ENCODE data around the gene GRID2.

The GRID2 gene

GRCh38 chr4:93501244-93501643 lies 1197.5 kb downstream of the GRID2 start:
- DNase-seq (ENCODE audit: low spot score in 2 of 2): no peak
- Histone ChIP-seq H3K36me3 (replicated peaks) (no peaks in the 10 kb centered on the region), H3K4me3 (no peak overlapping the region), H3K27me3 (ENCODE audit: low read depth) (no peaks in the 10 kb centered on the region), H3K9me3 (no peaks in the 10 kb centered on the region), H3K4me1 (no peaks in the 10 kb centered on the region)
- in situ Hi-C loops (cut with MboI; ENCODE audit: low sequenced_read_pairs): no loop called here

- H3K4me3 ChIP-seq: no peak overlapping the region
- H3K27me3 ChIP-seq (ENCODE audit: low read depth): no peaks in the 10 kb centered on the region
- H3K9me3 ChIP-seq: no peaks in the 10 kb centered on the region
- in situ Hi-C loops (cut with MboI; ENCODE audit: low sequenced_read_pairs): no loop called here
- H3K36me3 ChIP-seq (replicated peaks): no peaks in the 10 kb centered on the region
- no peak for DNase-seq (ENCODE audit: low spot score in 2 of 2)
- no peaks in the 10 kb centered on the region for H3K4me1 ChIP-seq
These were observed 1198.2 kb downstream of the GRID2 start for GRCh38 chr4:93501946-93502345.

- Histone ChIP-seq H3K36me3 (replicated peaks) (no peaks in the 10 kb centered on the region), H3K4me1 (no peaks in the 10 kb centered on the region), H3K27me3 (ENCODE audit: low read depth) (no peaks in the 10 kb centered on the region), H3K9me3 (no peaks in the 10 kb centered on the region), H3K4me3 (no peak overlapping the region)
- in situ Hi-C loops (cut with MboI; ENCODE audit: low sequenced_read_pairs): no loop called here
- DNase-seq (ENCODE audit: low spot score in 2 of 2): no peak
These were observed 1199.2 kb downstream of the GRID2 start for GRCh38 chr4:93502991-93503390.

GRCh38 chr4:93513851-93514250 lies 1210.1 kb downstream of the GRID2 start:
- H3K4me3 ChIP-seq: no peak overlapping the region
- no peaks in the 10 kb centered on the region for H3K36me3 ChIP-seq (replicated peaks)
- in situ Hi-C loops (cut with MboI; ENCODE audit: low sequenced_read_pairs): no loop called here
- no peaks in the 10 kb centered on the region for H3K27me3 ChIP-seq (ENCODE audit: low read depth)
- H3K9me3 ChIP-seq: no peaks in the 10 kb centered on the region
- H3K4me1 ChIP-seq: no peaks in the 10 kb centered on the region
- no peak for DNase-seq (ENCODE audit: low spot score in 2 of 2)

- Histone ChIP-seq H3K4me3 (no peak overlapping the region), H3K36me3 (replicated peaks) (no peaks in the 10 kb centered on the region), H3K4me1 (no peaks in the 10 kb centered on the region), H3K27me3 (ENCODE audit: low read depth) (no peaks in the 10 kb centered on the region), H3K9me3 (no peaks in the 10 kb centered on the region)
- no peak for DNase-seq (ENCODE audit: low spot score in 2 of 2)
- in situ Hi-C loops (cut with MboI; ENCODE audit: low sequenced_read_pairs): no loop called here
These were observed 1211.4 kb downstream of the GRID2 start for GRCh38 chr4:93515208-93515607.

DNA sequence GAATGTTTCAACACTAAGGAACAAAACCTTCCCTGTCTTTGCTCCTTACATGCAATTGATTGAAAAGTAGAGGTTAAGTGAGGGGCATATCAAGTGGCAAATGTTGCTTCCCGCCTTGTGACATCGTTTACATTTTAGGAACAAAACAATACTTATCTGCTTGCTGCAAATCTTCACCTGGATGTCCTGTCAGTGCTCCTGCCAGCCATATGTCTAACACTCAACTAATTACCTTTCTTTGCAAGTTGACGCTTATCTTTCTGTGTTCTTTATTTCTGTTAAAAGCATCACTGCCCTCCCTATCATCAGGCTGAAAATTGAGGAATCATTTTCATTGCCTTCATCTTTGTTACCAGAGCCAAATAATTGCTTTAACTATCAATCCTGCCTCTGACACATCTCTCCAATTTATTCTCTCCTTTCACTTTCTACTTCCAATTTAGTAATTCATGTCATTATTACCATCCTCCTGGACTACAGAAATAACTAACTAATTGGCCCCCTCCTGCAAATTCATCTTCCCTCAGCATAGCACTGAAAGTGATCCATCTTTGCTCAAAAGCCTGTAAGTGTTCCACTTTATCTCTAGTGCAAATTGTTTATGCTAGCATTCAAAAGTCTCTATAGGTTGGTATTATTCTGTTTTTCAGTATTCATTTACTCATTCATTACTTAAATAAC lies 1226.1 kb downstream of the GRID2 start:
- H3K4me1 ChIP-seq: no peaks in the 10 kb centered on the region
- no peaks in the 10 kb centered on the region for H3K36me3 ChIP-seq (replicated peaks)
- H3K9me3 ChIP-seq: no peaks in the 10 kb centered on the region
- H3K4me3 ChIP-seq: no peak overlapping the region
- no peak for DNase-seq (ENCODE audit: low spot score in 2 of 2)
- no peaks in the 10 kb centered on the region for H3K27me3 ChIP-seq (ENCODE audit: low read depth)
- in situ Hi-C loops (cut with MboI; ENCODE audit: low sequenced_read_pairs): no loop called here

- no peaks in the 10 kb centered on the region for H3K4me1 ChIP-seq
- DNase-seq (ENCODE audit: low spot score in 2 of 2): no peak
- in situ Hi-C loops (cut with MboI; ENCODE audit: low sequenced_read_pairs): no loop called here
- H3K9me3 ChIP-seq: no peaks in the 10 kb centered on the region
- H3K4me3 ChIP-seq: no peak overlapping the region
- no peaks in the 10 kb centered on the region for H3K36me3 ChIP-seq (replicated peaks)
- H3K27me3 ChIP-seq (ENCODE audit: low read depth): no peaks in the 10 kb centered on the region
These were observed 1228.5 kb downstream of the GRID2 start for GRCh38 chr4:93532234-93532633.

GRCh38 chr4:93540562-93540961 lies 1236.8 kb downstream of the GRID2 start:
- no peaks in the 10 kb centered on the region for H3K4me1 ChIP-seq
- in situ Hi-C loops (cut with MboI; ENCODE audit: low sequenced_read_pairs): no loop called here
- H3K9me3 ChIP-seq: 0 out of 2 replicates have a peak, but pooled peaks cover 2% of the 10 kb centered on the region
- no peak overlapping the region for H3K4me3 ChIP-seq
- no peaks in the 10 kb centered on the region for H3K36me3 ChIP-seq (replicated peaks)
- H3K27me3 ChIP-seq (ENCODE audit: low read depth): no peaks in the 10 kb centered on the region
- DNase-seq (ENCODE audit: low spot score in 2 of 2): no peak

DNA sequence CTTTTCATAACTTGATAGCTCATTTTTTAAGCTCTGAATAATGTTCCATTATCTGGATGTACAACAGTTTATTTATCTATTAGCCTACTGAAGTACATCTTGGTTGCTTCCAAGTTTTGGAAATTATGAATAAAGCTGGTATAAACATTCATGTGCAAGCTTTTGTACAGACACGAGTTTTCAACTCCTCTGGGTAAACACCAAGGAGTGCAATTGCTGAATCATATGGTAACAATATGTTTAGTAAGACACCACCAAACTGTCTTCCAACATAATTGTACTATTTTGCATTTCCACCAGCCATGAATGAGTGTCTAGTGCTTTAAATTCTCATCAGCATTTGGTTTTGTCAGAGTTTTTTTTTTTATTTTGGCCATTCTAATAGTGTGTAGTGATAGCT lies 1258.1 kb downstream of the GRID2 start:
- Histone ChIP-seq H3K27me3 (ENCODE audit: low read depth) (no peaks in the 10 kb centered on the region), H3K36me3 (replicated peaks) (no peaks in the 10 kb centered on the region), H3K9me3 (no peaks in the 10 kb centered on the region), H3K4me3 (no peak overlapping the region), H3K4me1 (no peaks in the 10 kb centered on the region)
- in situ Hi-C loops (cut with MboI; ENCODE audit: low sequenced_read_pairs): no loop called here
- DNase-seq (ENCODE audit: low spot score in 2 of 2): no peak

- Histone ChIP-seq H3K4me3 (no peak overlapping the region), H3K4me1 (no peaks in the 10 kb centered on the region), H3K9me3 (no peaks in the 10 kb centered on the region), H3K27me3 (ENCODE audit: low read depth) (no peaks in the 10 kb centered on the region), H3K36me3 (replicated peaks) (no peaks in the 10 kb centered on the region)
- DNase-seq (ENCODE audit: low spot score in 2 of 2): no peak
- in situ Hi-C loops (cut with MboI; ENCODE audit: low sequenced_read_pairs): no loop called here
These were observed 1265.0 kb downstream of the GRID2 start for GRCh38 chr4:93568758-93569157.

DNA sequence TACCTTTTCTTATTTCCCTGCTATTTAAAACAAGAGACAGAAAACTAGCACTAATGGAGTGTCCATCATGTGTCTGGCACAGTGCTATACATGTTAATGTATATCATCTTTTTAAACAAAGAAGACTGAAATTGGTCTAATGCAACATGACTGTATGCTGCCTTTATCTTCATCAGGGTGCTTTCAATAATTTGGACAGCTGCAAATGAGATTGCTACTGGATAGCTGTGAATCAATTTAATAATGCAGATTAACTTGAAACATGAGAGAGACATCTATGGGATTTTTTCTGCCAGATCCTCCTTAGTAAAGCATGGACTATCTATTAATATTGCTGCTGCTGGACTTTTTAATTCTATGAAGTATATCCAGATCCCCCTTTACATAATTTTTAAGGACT lies 1269.5 kb downstream of the GRID2 start:
- H3K27me3 ChIP-seq (ENCODE audit: low read depth): no peaks in the 10 kb centered on the region
- H3K4me3 ChIP-seq: no peak overlapping the region
- DNase-seq (ENCODE audit: low spot score in 2 of 2): no peak
- H3K36me3 ChIP-seq (replicated peaks): no peaks in the 10 kb centered on the region
- no peaks in the 10 kb centered on the region for H3K9me3 ChIP-seq
- peaks cover 3% of the 10 kb centered on the region; the same call in 1 of the 2 replicates for H3K4me1 ChIP-seq
- in situ Hi-C loops (cut with MboI; ENCODE audit: low sequenced_read_pairs): no loop called here

DNA sequence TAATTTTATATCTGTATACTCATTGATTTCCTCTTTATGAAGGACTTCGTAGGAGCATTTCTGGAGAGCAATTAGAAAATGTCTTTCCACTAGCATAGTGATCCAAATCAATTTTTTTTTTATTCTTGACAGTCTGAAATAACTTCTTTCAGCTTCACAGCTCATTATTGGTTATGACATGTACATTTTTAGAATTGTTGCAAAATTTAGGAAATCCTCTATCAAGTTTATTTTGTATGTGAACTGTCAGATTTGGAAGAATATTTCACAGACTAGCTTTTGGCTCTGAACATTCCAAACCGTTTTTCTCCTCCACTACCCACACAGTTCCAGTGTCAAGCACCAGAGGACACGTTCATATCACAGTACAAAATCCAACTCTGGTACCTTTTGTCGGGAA lies 1275.2 kb downstream of the GRID2 start:
- Histone ChIP-seq H3K4me1 (peaks cover 3% of the 10 kb centered on the region; the same call in 1 of the 2 replicates), H3K4me3 (no peak overlapping the region), H3K9me3 (no peaks in the 10 kb centered on the region), H3K36me3 (replicated peaks) (no peaks in the 10 kb centered on the region), H3K27me3 (ENCODE audit: low read depth) (no peaks in the 10 kb centered on the region)
- DNase-seq (ENCODE audit: low spot score in 2 of 2): no peak
- in situ Hi-C loops (cut with MboI; ENCODE audit: low sequenced_read_pairs): no loop called here

DNA sequence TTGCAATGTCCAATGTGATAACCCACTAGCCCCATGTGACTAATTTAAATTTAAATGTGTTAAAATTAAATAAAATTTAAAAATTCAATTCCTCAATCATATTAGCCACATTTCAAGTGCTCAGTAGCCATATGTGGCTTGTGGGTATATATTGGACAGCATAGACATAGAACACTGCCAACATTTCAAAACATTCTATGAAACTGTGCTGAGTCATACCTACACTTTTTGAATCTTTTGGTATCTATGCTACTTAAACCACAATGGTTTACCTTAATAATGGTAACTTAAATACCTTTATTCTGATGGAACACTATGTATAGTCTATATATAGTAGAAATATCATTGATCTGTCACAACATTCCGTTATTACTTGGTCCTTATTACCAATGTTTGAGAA lies 1301.4 kb downstream of the GRID2 start:
- in situ Hi-C loops (cut with MboI; ENCODE audit: low sequenced_read_pairs): no loop called here
- H3K36me3 ChIP-seq (replicated peaks): no peaks in the 10 kb centered on the region
- H3K4me1 ChIP-seq: no peaks in the 10 kb centered on the region
- no peaks in the 10 kb centered on the region for H3K9me3 ChIP-seq
- DNase-seq (ENCODE audit: low spot score in 2 of 2): no peak
- no peak overlapping the region for H3K4me3 ChIP-seq
- no peaks in the 10 kb centered on the region for H3K27me3 ChIP-seq (ENCODE audit: low read depth)

GRCh38 chr4:93617606-93618005 lies 1313.8 kb downstream of the GRID2 start:
- Histone ChIP-seq H3K9me3 (no peaks in the 10 kb centered on the region), H3K36me3 (replicated peaks) (no peaks in the 10 kb centered on the region), H3K4me3 (no peak overlapping the region), H3K4me1 (no peaks in the 10 kb centered on the region), H3K27me3 (ENCODE audit: low read depth) (no peaks in the 10 kb centered on the region)
- peak in 1 of 2 experiments; percentile 21 for DNase-seq (ENCODE audit: low spot score in 2 of 2)
- in situ Hi-C loops (cut with MboI; ENCODE audit: low sequenced_read_pairs): no loop called here

DNA sequence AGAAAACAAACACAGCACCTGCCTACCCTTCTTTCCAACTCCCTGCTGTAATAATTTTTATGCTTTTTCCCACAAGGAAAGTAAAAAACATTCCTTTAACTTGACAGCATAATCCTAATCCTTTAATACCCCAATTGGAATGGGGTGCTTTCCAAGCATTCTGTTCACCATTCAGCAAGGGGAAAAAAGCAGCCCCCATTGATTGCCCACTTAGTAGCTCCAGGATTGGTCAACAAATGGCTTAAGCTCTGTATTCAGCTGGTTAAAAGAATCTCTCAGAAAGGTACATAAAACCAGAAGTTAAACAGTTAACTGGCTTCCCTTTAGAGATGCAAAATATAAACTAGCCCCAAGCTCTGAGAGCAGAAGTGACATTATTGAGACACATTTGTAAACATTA lies 1330.0 kb downstream of the GRID2 start:
- no peaks in the 10 kb centered on the region for H3K27me3 ChIP-seq (ENCODE audit: low read depth)
- DNase-seq (ENCODE audit: low spot score in 2 of 2): peak; percentile 65 to 91
- H3K4me1 ChIP-seq: peaks cover 14% of the 10 kb centered on the region
- H3K9me3 ChIP-seq: no peaks in the 10 kb centered on the region
- in situ Hi-C loops (cut with MboI; ENCODE audit: low sequenced_read_pairs): no loop called here
- H3K4me3 ChIP-seq: no peak overlapping the region
- H3K36me3 ChIP-seq (replicated peaks): no peaks in the 10 kb centered on the region

All from HAP-1 (cell line).